ENCODE measurements around the gene FAM3D. TPM values are rescaled to one million over a fixed set of nuclear protein-coding genes. Genes with fewer than 3 reads are reported as not detected.
"Not testable (repeated sequence)": the region's sequence is repeated elsewhere in the genome, so short reads cannot be mapped to it uniquely, and the experiment has no call there.

Gene FAM3D
- total RNA-seq, 1 donor from 2014 or later = not detected

DNA sequence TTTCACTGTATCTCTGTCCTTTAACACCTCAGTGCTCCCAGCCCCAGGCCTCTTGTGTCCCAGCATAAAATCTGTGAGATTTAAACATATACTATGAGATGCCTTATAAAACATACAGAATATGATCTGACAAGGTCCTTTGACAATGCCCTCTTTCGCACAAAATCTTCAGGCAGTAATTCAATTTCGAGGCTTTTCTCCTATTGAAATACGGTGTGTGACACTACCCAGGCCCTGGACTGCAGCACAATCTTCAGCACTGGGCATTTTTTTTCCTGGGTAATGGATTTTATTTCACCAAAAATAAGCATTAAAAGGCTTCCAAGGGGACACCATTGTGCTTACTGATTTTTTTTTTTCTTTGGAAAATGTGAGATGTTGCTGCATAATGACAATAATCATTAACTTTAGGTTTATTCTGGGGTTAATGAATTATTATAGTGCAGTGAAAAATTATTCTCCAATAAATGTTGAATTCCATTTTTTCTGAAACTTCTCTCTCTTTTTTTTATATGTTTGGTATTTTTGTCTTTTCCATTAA lies 40.9 kb upstream of the FAM3D start:
- ChIA-PET CTCF (no interaction called here), POLR2A (no interaction called here)
- no peaks in the 10 kb centered on the region for H3K9me3 Mint-ChIP-seq
- no peak for DNase-seq
- ATAC-seq (ENCODE audit: low read depth) = no peak
- no peak overlapping the region for H3K27ac Mint-ChIP-seq
- TF ChIP-seq CTCF (IDR thresholded peaks at IDR 0.05) = no peak
- no peaks in the 10 kb centered on the region for H3K4me1 Mint-ChIP-seq
- H3K36me3 Mint-ChIP-seq (ENCODE audit: low read depth) = no peaks in the 10 kb centered on the region
- H3K4me3 Mint-ChIP-seq = no peak overlapping the region
- intact Hi-C loops (cut with micrococcal nuclease) = no loop called here
- no peaks in the 10 kb centered on the region for H3K27me3 Mint-ChIP-seq

- Mint-ChIP-seq H3K4me1 (no peaks in the 10 kb centered on the region), H3K4me3 (no peak overlapping the region), H3K27ac (no peak overlapping the region), H3K9me3 (no peaks in the 10 kb centered on the region), H3K36me3 (ENCODE audit: low read depth) (no peaks in the 10 kb centered on the region), H3K27me3 (no peaks in the 10 kb centered on the region)
- ATAC-seq (ENCODE audit: low read depth) (no peak), DNase-seq (no peak)
- ChIA-PET CTCF (no interaction called here), POLR2A (no interaction called here)
- TF ChIP-seq CTCF (IDR thresholded peaks at IDR 0.05) = no peak
- intact Hi-C loops (cut with micrococcal nuclease) = no loop called here
Observed at GRCh38 chr3:58706395-58707167, 40.0 kb upstream of the FAM3D start.

DNA sequence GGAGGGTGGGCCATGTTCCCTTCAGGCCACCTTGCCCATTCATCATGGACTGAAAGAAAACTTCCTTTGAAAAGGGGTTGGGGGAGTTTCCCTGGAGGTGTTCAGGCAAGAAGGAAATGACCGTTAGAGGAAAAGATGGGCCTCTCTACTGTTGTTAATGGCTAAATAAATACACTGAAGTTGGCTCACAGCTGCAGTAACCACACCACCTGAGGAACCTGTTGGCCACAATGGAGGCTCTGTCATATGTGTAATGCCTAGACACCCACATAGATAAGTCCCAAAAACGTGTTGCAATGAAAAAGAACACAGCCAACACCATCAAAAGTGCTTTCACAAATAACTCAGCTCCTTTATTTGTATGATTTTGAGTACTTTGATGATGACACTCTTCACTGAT lies 38.2 kb upstream of the FAM3D start:
- Mint-ChIP-seq H3K27me3 (no peaks in the 10 kb centered on the region), H3K27ac (no peak overlapping the region), H3K36me3 (ENCODE audit: low read depth) (no peaks in the 10 kb centered on the region), H3K4me3 (no peak overlapping the region), H3K4me1 (no peaks in the 10 kb centered on the region), H3K9me3 (no peaks in the 10 kb centered on the region)
- no peak for DNase-seq
- intact Hi-C loops (cut with micrococcal nuclease) = no loop called here
- no peak for ATAC-seq (ENCODE audit: low read depth)
- CTCF ChIA-PET = no interaction called here
- POLR2A ChIA-PET = no interaction called here
- TF ChIP-seq CTCF (IDR thresholded peaks at IDR 0.05) = no peak

DNA sequence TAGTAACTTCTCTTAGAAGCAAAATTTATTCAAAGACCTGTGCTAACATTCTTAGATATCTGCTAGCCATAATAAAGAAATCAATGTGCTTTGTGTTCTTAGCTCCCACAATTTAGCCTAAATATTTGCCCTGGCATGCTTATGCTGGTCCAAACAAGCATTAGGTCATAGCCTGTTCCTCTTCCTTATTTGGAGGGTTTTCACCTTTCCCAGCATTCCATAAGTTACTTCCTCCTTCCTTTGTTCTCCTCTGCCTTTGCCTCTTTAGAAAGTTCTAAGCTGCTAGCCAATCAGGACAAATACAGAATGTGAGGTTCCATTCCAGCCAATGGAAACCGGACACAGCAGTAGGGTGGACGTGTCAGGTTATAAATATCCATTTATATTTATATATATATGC lies 37.7 kb upstream of the FAM3D start:
- CTCF ChIA-PET = not testable (repeated sequence)

DNA sequence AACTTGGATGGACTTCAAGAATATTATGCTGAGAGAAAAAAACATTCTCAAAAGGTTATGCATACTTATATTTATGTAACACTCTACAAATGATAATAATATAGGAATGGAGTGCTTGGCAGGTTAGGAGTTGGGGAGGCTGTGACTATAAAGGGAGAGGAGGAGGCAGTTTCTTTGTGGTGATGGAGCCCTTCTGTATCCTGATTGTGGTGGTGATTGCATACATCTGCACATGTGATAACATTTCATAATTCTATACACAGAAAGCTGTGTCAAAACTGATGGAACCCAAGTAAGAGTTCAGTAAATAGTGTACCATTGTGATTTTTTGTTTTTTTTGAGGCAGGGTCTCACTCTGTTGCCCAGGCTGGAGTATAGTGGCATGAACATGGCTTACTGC lies 31.7 kb upstream of the FAM3D start:
- H3K27ac Mint-ChIP-seq = no peak overlapping the region
- H3K4me3 Mint-ChIP-seq = no peak overlapping the region
- POLR2A ChIA-PET = no interaction called here
- CTCF ChIA-PET = no interaction called here
- H3K36me3 Mint-ChIP-seq (ENCODE audit: low read depth) = no peaks in the 10 kb centered on the region
- intact Hi-C loops (cut with micrococcal nuclease) = no loop called here
- ATAC-seq (ENCODE audit: low read depth) = no peak
- H3K4me1 Mint-ChIP-seq = no peaks in the 10 kb centered on the region
- no peaks in the 10 kb centered on the region for H3K9me3 Mint-ChIP-seq
- no peaks in the 10 kb centered on the region for H3K27me3 Mint-ChIP-seq
- no peak for TF ChIP-seq CTCF (IDR thresholded peaks at IDR 0.05)
- no peak for DNase-seq

More for the DNA sequence above, 37.7 kb upstream of the FAM3D start:
- H3K27me3 Mint-ChIP-seq; intact Hi-C loops (cut with micrococcal nuclease); ATAC-seq (ENCODE audit: low read depth); H3K27ac Mint-ChIP-seq; H3K4me3 Mint-ChIP-seq; H3K36me3 Mint-ChIP-seq (ENCODE audit: low read depth); DNase-seq; H3K4me1 Mint-ChIP-seq; POLR2A ChIA-PET; H3K9me3 Mint-ChIP-seq: not testable (repeated sequence)

GRCh38 chr3:58697561-58697960 lies 31.0 kb upstream of the FAM3D start:
- DNase-seq (no peak), ATAC-seq (ENCODE audit: low read depth) (no peak)
- intact Hi-C loops (cut with micrococcal nuclease) = no loop called here
- no peaks in the 10 kb centered on the region for H3K27me3 Mint-ChIP-seq
- POLR2A ChIA-PET = no interaction called here
- H3K4me1 Mint-ChIP-seq = no peaks in the 10 kb centered on the region
- CTCF ChIA-PET = no interaction called here
- TF ChIP-seq CTCF (IDR thresholded peaks at IDR 0.05) = no peak
- no peak overlapping the region for H3K4me3 Mint-ChIP-seq
- no peak overlapping the region for H3K27ac Mint-ChIP-seq
- no peaks in the 10 kb centered on the region for H3K36me3 Mint-ChIP-seq (ENCODE audit: low read depth)
- H3K9me3 Mint-ChIP-seq = no peaks in the 10 kb centered on the region

DNA sequence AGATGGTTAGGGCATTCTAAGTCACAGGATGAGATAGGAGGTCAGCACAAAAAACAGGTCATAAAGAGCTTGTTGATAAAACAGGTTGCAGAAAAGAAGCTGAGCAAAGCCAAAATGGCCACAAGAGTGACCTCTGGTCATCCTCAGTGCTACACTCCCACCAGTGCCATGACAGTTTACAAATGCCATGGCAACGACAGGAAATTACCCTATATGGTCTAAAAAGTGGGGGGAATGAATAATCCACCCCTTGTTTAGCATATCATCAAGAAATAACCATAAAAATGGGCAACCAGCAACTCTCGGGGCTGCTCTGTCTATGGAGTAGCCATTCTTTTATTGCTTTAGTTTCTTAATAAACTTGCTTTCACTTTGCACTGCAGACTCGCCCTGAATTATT lies 30.2 kb upstream of the FAM3D start:
- intact Hi-C loops (cut with micrococcal nuclease); ATAC-seq (ENCODE audit: low read depth); CTCF ChIA-PET: not testable (repeated sequence)

More for the DNA sequence above, 30.2 kb upstream of the FAM3D start:
- H3K4me1 Mint-ChIP-seq; H3K27me3 Mint-ChIP-seq; POLR2A ChIA-PET; H3K27ac Mint-ChIP-seq; H3K9me3 Mint-ChIP-seq; DNase-seq; H3K36me3 Mint-ChIP-seq (ENCODE audit: low read depth); H3K4me3 Mint-ChIP-seq: not testable (repeated sequence)
